Right lobe of liver (tissue), 6 donors: Measurements from ENCODE around the gene NPR1. TPM values are rescaled to one million over a fixed set of nuclear protein-coding genes. Genes with fewer than 3 reads are reported as not detected.

Experiments used
- ATAC-seq, 4 donors: fragments of 200-7000 bp; cut with Tn5 transposase; one replicate each; pipeline ENCODE4 v1.9.1; 2020; ENCODE audit warnings: mild to moderate bottlenecking in 4 of 4, moderate library complexity in 4 of 4
- DNase-seq, 3 donors: peaks; one replicate each; pipeline ENCODE4 v3.0.0-alpha.2; 2020
- H3K27ac ChIP-seq, 3 donors: fragments of 200-600 bp; one replicate each; pipeline ENCODE4 v1.8.0; 2022
- H3K27me3 ChIP-seq, 2 donors: fragments of 200-600 bp; one replicate each; pipeline ENCODE4 v1.8.0; 2022
- H3K36me3 ChIP-seq, 4 donors: fragments of 200-600 bp; sonication (generic) in 1 of 4; one replicate each; pipeline versions ENCODE4 v1.5.1 to v1.8.0; 2017 to 2022; ENCODE audit warnings: control low read depth in 1 of 4
- H3K4me1 ChIP-seq, 4 donors: fragments of 200-600 bp; sonication (generic) in 1 of 4; one replicate each; pipeline versions ENCODE4 v1.5.1 to v1.8.0; 2017 to 2022; ENCODE audit warnings: control low read depth in 1 of 4
- H3K4me3 ChIP-seq, 3 donors: fragments of 200-600 bp; one replicate each; pipeline ENCODE4 v1.8.0; 2022
- H3K9me3 ChIP-seq, 4 donors: fragments of 200-600 bp; sonication (generic) in 1 of 4; one replicate each; pipeline versions ENCODE4 v1.5.1 to v1.8.0; 2017 to 2022; ENCODE audit warnings: control low read depth in 1 of 4
- CTCF ChIP-seq, 4 donors: fragments of 200-600 bp in 3 of 4; fragments of 450-650 bp in 1 of 4; IDR thresholded peaks; one replicate each; pipeline versions ENCODE4 v1.5.1 to v1.8.0; 2016 to 2022; ENCODE audit warnings: antibody characterized with exemption in 4 of 4, mild to moderate bottlenecking in 2 of 4
- POLR2A ChIP-seq: fragments of 450-650 bp; IDR thresholded peaks from one replicate; pipeline ENCODE4 v1.6.1; 2017; ENCODE audit warnings: antibody characterized with exemption, mild to moderate bottlenecking
- WGBS: methylation state at CpG from one replicate; pipeline ENCODE4 v1.1.6; 2018; ENCODE audit warnings: low coverage, low lambda C conversion rate; ENCODE audit not compliant: insufficient coverage; ENCODE audit errors: missing lambda C conversion rate; 5-methylcytosine and 5-hydroxymethylcytosine counted together
- intact Hi-C, 2 donors: fragments of 100-400 bp; cut with DNase I; formaldehyde crosslinking; loops; one replicate each; pipeline versions ENCODE4 v1.11.2 to v1.14.1; 2022
- total RNA-seq, 6 experiments: library from RNA; depleted of rRNA in 2 of 6; stranded (reverse); fragments of >200 nt in 2 of 6; fragmentation: NEBNext Ultra II Directional in 3 of 6; extraction: Animal tissue kit (Norgen Biotek cat#: 25700) in 3 of 6; gene quantifications; one replicate each; pipeline versions ENCODE4 v1.1.0 to v1.2.4, GENCODE V29; 2016 to 2023
- donor health status: DM: no; HTN: yes; CAD: no.
- donor health status: DM: no; HTN: no; CAD: no.
- donor health status: DM: no; HTN: no; CAD: no.
- donor health status: DM: no; HTN: yes; CAD: no.
- donor health status: DM: no; HTN: yes; CAD: no.

NPR1 gene
- total RNA-seq, 6 experiments from 2014 or later: 5.0 to 14.4 (median 5.7) TPM

GRCh38 chr1:153642161-153642560 is 36.3 kb upstream of the NPR1 start:
- H3K27ac ChIP-seq: no peak overlapping the region

GRCh38 chr1:153643100-153643499 is 35.4 kb upstream of the NPR1 start:
- H3K27me3 ChIP-seq: no peaks in the 10 kb centered on the region
- H3K27ac ChIP-seq: no peak overlapping the region
- ATAC-seq (no peak), DNase-seq (no peak)
- H3K4me1 ChIP-seq: peaks cover 0 to 16% (median 8%) of the 10 kb centered on the region in 4 donors
- no peak overlapping the region for H3K4me3 ChIP-seq
- TF ChIP-seq CTCF (IDR thresholded peaks at IDR 0.05): no peak
- no peak for TF ChIP-seq POLR2A
- peaks cover 8 to 80% (median 61%) of the 10 kb centered on the region in 4 donors for H3K36me3 ChIP-seq
- intact Hi-C loops: loop anchor here in 1 of 2 donors (10.0 kb wide), 1 partner anchor 68 kb away; no protein-coding TSS in a partner anchor
- no peaks in the 10 kb centered on the region for H3K9me3 ChIP-seq
- WGBS: 91% methylated on average over 11 of the region's 11 CpGs

More at GRCh38 chr1:153642161-153642560, 36.3 kb upstream of the NPR1 start:
- Histone ChIP-seq H3K4me3 (no peak overlapping the region), H3K9me3 (no peaks in the 10 kb centered on the region), H3K27me3 (no peaks in the 10 kb centered on the region), H3K36me3 (peaks cover 8 to 90% (median 66%) of the 10 kb centered on the region in 4 donors), H3K4me1 (peaks cover 0 to 16% (median 8%) of the 10 kb centered on the region in 4 donors)
- no peak for TF ChIP-seq CTCF (IDR thresholded peaks at IDR 0.05)
- no peak for TF ChIP-seq POLR2A
- DNase-seq (no peak), ATAC-seq (no peak)
- 82% methylated on average over 11 of the region's 11 CpGs for WGBS
- intact Hi-C loops: loop anchor here in 1 of 2 donors (10.0 kb wide), 1 partner anchor 67 kb away; no protein-coding TSS in a partner anchor

- ATAC-seq (peak; percentile 46 to 76 (median 70)), DNase-seq (no peak)
- H3K36me3 ChIP-seq: peaks cover 8 to 73% (median 57%) of the 10 kb centered on the region in 4 donors
- H3K4me3 ChIP-seq: no peak overlapping the region
- no peak for TF ChIP-seq CTCF (IDR thresholded peaks at IDR 0.05)
- no peak for TF ChIP-seq POLR2A
- intact Hi-C loops: loop anchor here in 1 of 2 donors (10.0 kb wide), 1 partner anchor 69 kb away; no protein-coding TSS in a partner anchor
- peaks cover 0 to 16% (median 8%) of the 10 kb centered on the region in 4 donors for H3K4me1 ChIP-seq
- no peaks in the 10 kb centered on the region for H3K9me3 ChIP-seq
- no peaks in the 10 kb centered on the region for H3K27me3 ChIP-seq
- H3K27ac ChIP-seq: peak overlapping the region in 1 of 3 donors; percentile 33
Observed at GRCh38 chr1:153643816-153644215, 34.7 kb upstream of the NPR1 start.

- H3K9me3 ChIP-seq: no peaks in the 10 kb centered on the region
- DNase-seq (no peak), ATAC-seq (peak in 1 of 4 donors; percentile 11)
- 95% methylated on average over 3 of the region's 5 CpGs for WGBS
- no peaks in the 10 kb centered on the region for H3K27me3 ChIP-seq
- TF ChIP-seq CTCF (IDR thresholded peaks at IDR 0.05) (no peak), POLR2A (no peak)
- H3K4me1 ChIP-seq: peaks cover 0 to 29% (median 15%) of the 10 kb centered on the region in 4 donors
- no peak overlapping the region for H3K4me3 ChIP-seq
- H3K27ac ChIP-seq: no peak overlapping the region
- peaks cover 5 to 46% (median 33%) of the 10 kb centered on the region in 4 donors for H3K36me3 ChIP-seq
- intact Hi-C loops: loop anchor here in 1 of 2 donors (10.0 kb wide), 1 partner anchor 72 kb away; no protein-coding TSS in a partner anchor
Observed at GRCh38 chr1:153646672-153647345, 31.7 kb upstream of the NPR1 start.
